Testis (tissue), 2 donors: Measurements from ENCODE around the gene RTN4RL2.

Experiments
- CTCF ChIP-seq, 3 experiments: fragments of 450-650 bp in 2 of 3; fragments of 200-600 bp in 1 of 3; sonication (generic) in 1 of 3; IDR thresholded peaks; one replicate each; pipeline ENCODE4 v1.5.1; 2016 to 2019; ENCODE audit warnings: antibody characterized with exemption in 3 of 3, mild to moderate bottlenecking in 2 of 3, moderate library complexity in 1 of 3
- POLR2A ChIP-seq: fragments of 450-650 bp; IDR thresholded peaks from one replicate; pipeline ENCODE4 v1.6.1; 2017; ENCODE audit warnings: antibody characterized with exemption, mild to moderate bottlenecking, moderate library complexity

GRCh38 chr11:57418131-57418530 lies 42.2 kb upstream of the RTN4RL2 start:
- no peak for TF ChIP-seq CTCF (IDR thresholded peaks at IDR 0.05)
- TF ChIP-seq POLR2A, result no peak
